GM21526 (cell line): Measurements from ENCODE around the gene SCAMP4.
"Not testable (repeated sequence)": the region's sequence is repeated elsewhere in the genome, so short reads cannot be mapped to it uniquely, and the experiment has no call there.

Source experiments
- ATAC-seq: cut with Tn5 transposase; IDR thresholded peaks from one replicate; pipeline ENCODE4 v1.9.1; 2021; ENCODE audit warnings: moderate library complexity; ENCODE audit not compliant: unreplicated experiment, low FRiP score

The SCAMP4 gene

GRCh38 chr19:1882089-1882785 is 23.0 kb upstream of the SCAMP4 start:
- ATAC-seq: no peak

DNA sequence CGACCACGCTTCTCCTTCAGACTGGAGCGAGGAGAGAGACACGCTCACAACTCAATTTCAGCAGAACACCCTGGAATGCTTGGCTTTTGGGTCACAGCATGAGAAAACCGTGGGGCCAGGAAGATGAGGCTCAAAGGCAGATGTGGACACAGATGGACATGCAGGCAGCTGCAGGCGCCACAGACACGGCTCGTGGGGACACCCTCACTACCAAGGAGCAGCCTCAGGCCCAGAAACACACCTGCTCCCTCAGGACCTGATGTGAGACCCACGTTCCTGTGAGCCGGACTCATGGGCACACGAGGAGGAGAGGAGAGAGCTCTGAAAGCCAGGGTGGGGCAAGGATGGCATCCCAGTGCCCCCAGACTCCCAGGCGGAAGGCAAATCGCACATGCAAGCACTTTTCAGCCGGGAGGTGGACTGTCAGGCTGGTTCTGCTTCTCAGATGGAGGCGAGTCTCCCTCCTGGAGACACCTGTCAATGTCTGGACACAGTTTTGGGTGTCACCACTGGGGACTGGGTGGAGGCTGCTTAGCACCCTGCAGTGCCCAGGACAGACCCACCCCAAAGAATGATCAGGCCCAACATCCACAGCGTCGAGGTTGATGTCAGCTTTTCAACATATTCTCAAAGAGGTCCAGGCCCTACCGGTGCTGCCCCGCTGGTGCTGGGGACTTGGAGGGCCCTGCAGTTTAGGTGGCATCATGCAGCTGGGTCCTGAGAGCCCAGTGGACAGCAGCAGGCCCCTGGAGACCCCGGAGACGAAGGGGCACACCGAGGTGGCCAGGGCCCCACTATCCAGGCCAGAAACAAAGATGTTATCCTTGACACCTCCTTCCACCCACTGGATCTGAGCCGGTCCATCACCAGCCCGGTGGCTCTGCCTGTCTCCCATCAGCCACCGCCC is 22.2 kb upstream of the SCAMP4 start:
- no peak for ATAC-seq

- no peak for ATAC-seq
Measured at GRCh38 chr19:1883784-1884183, 21.4 kb upstream of the SCAMP4 start.

DNA sequence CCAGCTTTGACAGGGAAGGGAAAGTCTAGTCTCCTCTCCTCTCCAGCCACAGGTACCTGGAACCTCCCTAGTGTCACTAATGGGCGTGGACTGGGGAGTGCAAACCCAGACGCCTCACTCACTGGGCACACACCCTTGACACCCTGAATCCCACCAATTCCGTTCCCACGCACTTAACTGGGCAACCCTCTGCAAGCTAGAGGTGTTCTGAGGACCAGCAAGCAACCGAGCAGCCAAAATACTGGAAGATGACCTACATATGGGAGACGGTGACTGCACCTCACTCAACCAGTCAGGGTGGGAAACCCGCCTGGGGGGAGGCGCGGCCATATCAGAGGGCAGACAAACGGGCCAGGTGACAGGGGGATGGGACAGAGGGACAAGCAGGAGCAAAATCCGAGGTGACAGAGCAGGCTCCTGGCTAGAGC is 20.9 kb upstream of the SCAMP4 start:
- no peak for ATAC-seq

GRCh38 chr19:1884719-1885334 is 20.4 kb upstream of the SCAMP4 start:
- ATAC-seq: peak; percentile 7

DNA sequence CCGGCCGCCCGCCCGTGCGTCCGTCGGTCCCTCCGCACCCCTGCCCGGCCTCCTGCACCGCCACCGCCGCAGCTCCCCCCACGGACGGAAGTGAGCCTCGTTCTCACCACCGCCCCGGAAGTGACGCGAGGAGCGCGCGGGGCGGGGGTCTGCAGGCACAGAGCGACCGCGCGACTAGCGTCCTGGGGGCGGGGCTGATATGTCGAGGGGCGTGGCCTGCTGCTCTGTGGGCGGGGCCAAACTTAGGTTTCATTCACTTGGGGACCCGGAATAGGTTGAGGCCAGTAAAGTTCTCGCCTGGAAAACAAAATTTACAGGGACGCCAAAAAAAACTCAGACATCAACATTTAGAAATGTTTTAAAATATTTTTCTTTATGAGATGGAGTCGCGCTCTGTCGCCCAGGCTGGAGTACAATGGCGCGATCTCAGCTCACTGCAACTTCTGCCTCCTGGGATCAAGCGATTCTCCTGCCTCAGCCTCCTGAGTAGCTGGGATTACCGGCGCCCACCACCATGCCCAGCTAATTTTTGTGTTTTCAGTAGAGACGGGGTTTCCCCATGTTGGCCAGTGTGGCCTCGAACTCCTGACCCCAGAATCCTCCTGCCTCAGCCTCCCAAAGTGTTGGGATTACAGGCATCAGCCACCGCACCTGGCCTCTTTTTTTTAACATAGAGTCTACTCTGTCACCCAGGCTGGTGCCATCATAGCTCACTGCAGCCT is 19.6 kb upstream of the SCAMP4 start, which contains the start of gene ABHD17A:
Gene ABHD17A (minus strand): TSS at position 99 of the 722 bp plus-strand sequence. CDS start 3,930 bp downstream, outside the sequence.
- ATAC-seq: peak; percentile 54

- ATAC-seq: not testable (repeated sequence)
Measured at GRCh38 chr19:1886360-1886759, 18.8 kb upstream of the SCAMP4 start.

DNA sequence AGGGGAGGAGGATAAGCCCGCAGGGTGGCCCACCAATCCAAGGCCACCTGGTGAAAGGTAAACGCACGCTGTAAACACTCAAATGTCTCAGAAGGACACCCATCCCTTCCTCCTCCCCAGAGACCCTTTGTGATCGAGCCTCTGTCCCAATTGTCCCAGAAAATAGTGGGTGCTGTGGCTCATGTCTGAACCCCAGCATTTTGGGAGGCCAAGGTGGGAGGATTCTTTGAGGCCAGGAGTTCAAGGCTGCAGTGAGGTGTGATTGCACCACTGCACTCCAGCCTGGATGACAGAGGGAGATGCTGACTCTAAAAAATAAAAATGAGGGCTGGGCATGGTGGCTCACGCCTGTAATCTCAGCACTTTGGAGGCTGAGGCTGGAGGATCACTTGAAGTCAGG is 16.8 kb upstream of the SCAMP4 start:
- no peak for ATAC-seq

DNA sequence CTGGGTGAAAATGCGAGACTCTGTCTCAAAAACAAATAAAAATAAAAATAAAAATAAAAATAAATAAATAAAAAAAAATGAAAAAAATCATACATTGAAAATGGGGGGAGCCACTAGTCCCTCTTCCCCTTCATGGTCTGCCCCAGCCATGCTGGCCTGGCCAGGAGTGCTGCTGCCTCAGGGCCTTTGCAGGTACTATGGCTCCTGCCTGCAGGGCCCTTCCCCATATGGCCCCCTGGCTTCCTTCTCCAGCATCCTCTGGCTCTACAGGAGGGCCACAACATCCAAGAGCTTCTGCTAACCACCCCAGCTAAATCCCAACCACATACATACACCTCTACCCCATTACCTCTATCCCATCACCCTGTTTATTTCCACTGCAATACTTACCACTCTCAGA is 15.3 kb upstream of the SCAMP4 start:
- ATAC-seq: no peak

DNA sequence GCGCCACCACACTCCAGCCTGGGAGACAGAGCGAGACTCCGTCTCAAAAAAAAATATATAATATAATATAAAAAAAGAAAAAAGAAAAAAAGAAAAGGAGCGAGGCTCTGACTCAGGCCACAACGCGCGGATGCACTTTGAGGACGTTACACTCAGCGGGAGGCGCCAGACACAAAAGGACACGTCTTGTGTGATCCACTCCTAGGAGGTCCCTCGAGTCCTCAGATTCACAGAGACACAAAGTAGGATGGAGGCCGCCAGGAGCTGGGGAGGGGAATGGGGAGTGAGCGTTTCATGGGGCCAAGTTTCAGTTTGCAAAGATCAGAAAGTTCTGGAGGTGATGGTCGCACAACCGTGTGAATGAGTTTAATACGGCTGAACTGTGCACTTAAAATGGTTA is 11.4 kb upstream of the SCAMP4 start:
- no peak for ATAC-seq

DNA sequence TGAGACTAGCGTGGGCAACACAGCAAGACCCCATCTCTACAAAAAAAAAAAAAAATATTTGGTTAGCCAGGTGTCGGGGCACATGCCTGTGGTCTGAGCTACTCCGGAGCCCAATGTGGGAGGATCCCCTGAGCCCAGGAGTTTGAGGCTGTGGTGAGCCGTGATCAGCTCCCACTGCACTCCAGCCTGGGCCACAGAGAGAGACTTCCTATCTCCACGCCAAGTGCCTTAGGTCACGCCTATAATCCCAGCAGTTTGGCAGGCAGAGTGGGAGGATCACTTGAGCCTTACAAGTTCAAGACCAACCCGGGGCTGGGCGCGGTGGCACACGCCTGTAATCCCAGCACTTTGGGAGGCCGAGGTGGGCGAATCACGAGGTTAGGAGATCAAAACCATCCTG is 8.7 kb upstream of the SCAMP4 start:
- no peak for ATAC-seq

DNA sequence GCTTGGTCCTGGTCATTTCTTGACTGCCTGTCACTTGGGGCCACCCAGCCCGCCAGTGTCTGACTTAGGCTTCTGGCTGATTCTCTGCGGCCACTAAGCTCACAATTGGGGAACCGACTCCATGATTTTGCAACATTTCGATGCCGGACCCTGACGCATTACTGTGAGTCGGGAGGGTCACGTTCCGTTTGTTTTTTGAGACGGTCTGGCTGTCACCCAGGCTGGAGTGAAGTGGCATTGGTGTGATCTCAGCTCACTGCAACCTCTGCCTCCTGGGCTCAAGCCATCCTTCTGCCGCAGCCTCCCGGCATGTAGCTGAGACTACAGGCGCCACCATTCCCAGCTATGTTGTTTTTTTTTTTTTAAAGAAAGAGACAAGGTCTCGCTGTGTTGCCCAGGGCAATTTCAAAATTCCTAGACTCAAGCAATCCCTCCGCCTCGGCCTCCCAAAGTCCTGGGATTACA is 3.2 kb upstream of the SCAMP4 start:
- ATAC-seq: no peak

DNA sequence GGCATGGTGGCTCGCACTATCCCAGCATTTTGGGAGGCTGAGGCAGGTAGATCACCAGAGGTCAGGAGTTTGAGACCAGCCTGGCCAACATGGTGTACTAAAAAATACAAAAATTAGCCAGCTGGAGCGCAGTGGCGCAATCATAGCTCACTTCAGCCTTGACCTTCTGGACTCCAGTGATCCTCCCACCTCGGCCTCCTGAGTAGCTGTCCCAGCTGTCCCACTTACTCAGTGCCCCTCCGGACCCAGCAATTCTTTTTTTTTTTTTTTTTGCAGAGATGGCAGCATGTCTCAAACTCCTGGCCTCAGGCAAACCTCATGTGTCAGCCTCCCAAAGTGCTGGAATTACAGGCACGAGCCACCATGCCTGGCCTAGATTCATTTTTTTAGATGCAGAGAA is 2.3 kb upstream of the SCAMP4 start:
- no peak for ATAC-seq

DNA sequence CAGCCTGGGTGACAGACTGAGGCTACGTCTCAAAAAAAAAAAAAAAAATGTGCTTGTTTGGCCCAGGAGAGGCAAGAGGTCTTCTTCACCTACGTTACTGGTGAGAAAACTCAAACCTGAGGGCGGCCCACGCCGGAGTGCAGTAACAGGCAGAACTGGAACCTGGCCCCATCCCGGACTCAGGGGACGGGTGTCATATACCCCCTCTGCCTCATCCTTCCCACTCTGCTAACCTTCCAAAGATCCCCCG is 414 bp upstream of the SCAMP4 start:
- ATAC-seq: no peak

DNA sequence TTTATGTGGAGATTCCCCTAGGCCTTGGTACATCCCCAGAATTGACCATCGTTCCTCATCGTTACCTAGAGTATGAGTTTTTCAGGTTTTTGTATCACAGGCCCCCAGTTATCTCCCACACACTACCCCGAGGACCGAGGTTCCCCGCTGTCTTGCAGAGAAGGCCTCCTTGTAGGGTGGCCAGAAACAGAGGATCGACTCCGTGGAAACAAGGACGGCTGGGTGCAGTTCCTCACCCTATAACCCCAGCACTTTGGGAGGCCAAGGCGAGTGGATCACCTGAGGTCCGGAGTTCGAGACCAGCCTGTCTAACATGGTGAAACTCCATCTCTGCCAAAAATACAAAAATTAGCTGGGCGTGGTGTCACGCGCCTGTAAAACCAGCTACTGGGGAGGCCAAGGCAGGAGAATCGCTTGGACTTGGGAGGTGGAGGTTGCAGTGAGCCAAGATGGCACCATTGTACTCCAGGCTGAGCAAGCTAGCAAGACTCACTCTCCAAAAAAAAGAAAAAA is 720 bp downstream of the SCAMP4 start:
- ATAC-seq: no peak

GRCh38 chr19:1906985-1907562 is 1.9 kb downstream of the SCAMP4 start:
- no peak for ATAC-seq

- no peak for ATAC-seq
Measured at GRCh38 chr19:1907563-1908363, 2.6 kb downstream of the SCAMP4 start.

DNA sequence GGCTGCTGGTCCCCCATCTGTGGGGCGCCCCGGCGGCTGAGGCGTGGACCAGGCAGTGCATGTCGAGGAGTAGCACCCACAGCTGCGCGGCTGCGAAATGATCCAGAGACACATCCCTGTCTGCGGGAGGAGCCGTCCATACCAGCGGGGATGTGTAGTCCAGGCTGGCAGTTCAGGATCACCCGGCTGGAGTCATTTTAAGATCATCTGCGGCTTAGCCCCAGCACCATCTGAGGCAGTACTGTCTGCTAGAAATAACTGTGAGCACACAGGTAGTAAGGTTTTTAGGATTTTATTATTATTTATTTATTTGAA is 3.1 kb downstream of the SCAMP4 start:
- ATAC-seq: no peak

- no peak for ATAC-seq
Measured at GRCh38 chr19:1909761-1910080, 4.5 kb downstream of the SCAMP4 start.

DNA sequence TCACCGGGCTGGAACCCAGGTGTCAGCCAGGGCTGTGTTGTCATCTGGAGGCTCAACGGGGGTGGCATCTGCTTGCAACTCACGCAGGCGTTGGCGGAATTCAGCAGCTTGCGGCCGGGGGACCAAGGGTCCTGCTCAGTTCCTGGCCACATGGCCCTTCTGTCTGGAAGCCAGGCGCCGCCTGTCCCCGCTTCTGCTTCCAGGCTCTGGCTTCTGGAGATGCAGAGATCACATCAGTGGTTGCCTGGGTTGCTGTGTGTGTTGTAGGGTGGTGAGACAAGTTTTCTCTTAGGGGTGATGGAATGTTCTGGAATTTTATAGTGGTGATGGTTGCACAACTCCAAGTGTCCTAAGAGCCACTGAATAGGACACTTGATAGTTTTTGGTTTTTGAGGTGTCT is 5.0 kb downstream of the SCAMP4 start:
- no peak for ATAC-seq
